Heart left ventricle (tissue), 16 donors: ENCODE results near the gene FIG4. TPM values are rescaled to one million over a fixed set of nuclear protein-coding genes. Genes with fewer than 3 reads are reported as not detected.

Experiments used
- ATAC-seq, 4 donors: fragments of 200-7000 bp; cut with Tn5 transposase; one replicate each; pipeline ENCODE4 v1.9.1; 2020 to 2022; ENCODE audit warnings: moderate library complexity in 4 of 4, mild to moderate bottlenecking in 3 of 4, moderate number of reproducible peaks in 1 of 4
- DNase-seq, 5 donors: peaks; one replicate each; pipeline ENCODE4 v3.0.0-alpha.2; 2020
- H3K27ac ChIP-seq, 12 donors: fragments of 200-600 bp; sonication (generic) in 4 of 12; one replicate each; pipeline versions ENCODE4 v1.5.0 to v1.8.0; 2016 to 2022; ENCODE audit warnings: mild to moderate bottlenecking in 2 of 12
- H3K27me3 ChIP-seq, 9 donors: fragments of 200-600 bp; sonication (generic) in 2 of 9; one replicate each; pipeline versions ENCODE4 v1.5.1 to v1.8.0; 2016 to 2022; ENCODE audit warnings: mild to moderate bottlenecking in 3 of 9
- H3K36me3 ChIP-seq, 9 donors: fragments of 200-600 bp; sonication (generic) in 2 of 9; one replicate each; pipeline versions ENCODE4 v1.5.0 to v1.8.0; 2018 to 2022; ENCODE audit warnings: mild to moderate bottlenecking in 2 of 9
- H3K4me1 ChIP-seq, 12 donors: fragments of 200-600 bp; sonication (generic) in 4 of 12; one replicate each; pipeline versions ENCODE4 v1.5.0 to v1.8.0; 2016 to 2022; ENCODE audit warnings: mild to moderate bottlenecking in 3 of 12
- H3K4me3 ChIP-seq, 12 donors: fragments of 200-600 bp; sonication (generic) in 4 of 12; one replicate each; pipeline versions ENCODE4 v1.5.0 to v1.8.0; 2017 to 2022; ENCODE audit warnings: mild to moderate bottlenecking in 9 of 12, moderate library complexity in 4 of 12
- H3K9me3 ChIP-seq, 12 donors: fragments of 200-600 bp; sonication (generic) in 4 of 12; one replicate each; pipeline versions ENCODE4 v1.5.0 to v1.8.0; 2016 to 2022; ENCODE audit warnings: mild to moderate bottlenecking in 1 of 12
- CTCF ChIP-seq, 12 donors: fragments of 200-600 bp; sonication (generic) in 4 of 12; IDR thresholded peaks; one replicate each; pipeline versions ENCODE4 v1.5.0 to v1.8.0; 2018 to 2022; ENCODE audit warnings: antibody characterized with exemption in 12 of 12, mild to moderate bottlenecking in 5 of 12
- POLR2A ChIP-seq, 2 donors: fragments of 450-650 bp; IDR thresholded peaks; one replicate each; pipeline ENCODE4 v1.6.1; 2017; ENCODE audit warnings: antibody characterized with exemption in 2 of 2, mild to moderate bottlenecking in 2 of 2, moderate library complexity in 2 of 2
- WGBS, 4 donors: extraction: QIAGEN DNeasy Blood & Tissue Kit in 2 of 4; methylation state at CpG; one replicate each; pipeline versions ENCODE4 v1.1.5 to v1.1.7; 2013 to 2018; 5-methylcytosine and 5-hydroxymethylcytosine counted together
- intact Hi-C, 10 donors: fragments of 100-400 bp; cut with DNase I; formaldehyde crosslinking; loops; one replicate each; pipeline versions ENCODE4 v1.11.1 to v1.14.2; 2022
- polyA plus RNA-seq, 2 donors: library from polyadenylated mRNA; stranded (reverse); fragments of 200-250 nt; gene quantifications; one replicate each; pipeline ENCODE4 v1.2.3, GENCODE V29; 2013
- total RNA-seq, 9 donors: library from RNA; depleted of rRNA in 2 of 9; stranded (reverse); fragments of >200 nt in 2 of 9; fragmentation: NEBNext Ultra II Directional in 3 of 9; extraction: Animal tissue kit (Norgen Biotek cat#: 25700) in 3 of 9; gene quantifications; one replicate each; pipeline versions ENCODE4 v1.1.0 to v1.2.4, GENCODE V29; 2016 to 2023
- donor health status: ischemic (EF 13 %, LVEDD 7.1; RV severe dilation, severe dysfunction).
- donor health status: healthy with polysubstance abuse.
- donor health status: DM: no; HTN: yes; CAD: no.
- donor health status: DM: no; HTN: no; CAD: no.
- donor health status: ischemic (EF 25% LVEDD 6.9; RV normal size, moderate dysfunction).
- donor health status: ischemic (EF 25% LVEDD 5.7; RV mildly dilated, moderate dysfunction).
- donor health status: healthy.
- donor health status: DM: yes; HTN: yes; CAD: no.
- donor health status: ischemic (EF 35%, LVEDD 5.7; RV mildly dilated, moderate dysfunction).
- donor health status: nonischemic (EF 11% LVEDD 7.7; RV severe dilation, severe dysfunction).
- donor health status: DM: yes; HTN: yes; CAD: no.
- donor health status: PGD.
- donor health status: ischemic (EF 29% LVEDD 5.4; RV normal size, mild dysfunction).
- donor health status: nonischemic (EF 23%, LVEDD 6.1; RV moderate dilation, normal function).

FIG4 gene
- total and polyA plus RNA-seq, 11 donors = 4.8 to 17.2 (median 10.2) TPM

- no peak overlapping the region for H3K4me3 ChIP-seq
- intact Hi-C loops = no loop called here
- H3K36me3 ChIP-seq = no peaks in the 10 kb centered on the region
- TF ChIP-seq POLR2A (IDR thresholded peaks at IDR 0.05) = no peak
- ATAC-seq (no peak), DNase-seq (no peak)
- no peaks in the 10 kb centered on the region for H3K27me3 ChIP-seq
- peaks cover 0 to 13% (median 0%) of the 10 kb centered on the region in 12 donors for H3K9me3 ChIP-seq
- H3K4me1 ChIP-seq = peaks cover 0 to 3% (median 0%) of the 10 kb centered on the region in 12 donors
- H3K27ac ChIP-seq = no peak overlapping the region
These were observed 170.8 kb downstream of the FIG4 start for GRCh38 chr6:109861946-109862345.

- DNase-seq (no peak), ATAC-seq (no peak)
- Histone ChIP-seq H3K4me3 (no peak overlapping the region), H3K4me1 (peaks cover 0 to 14% (median 8%) of the 10 kb centered on the region in 12 donors), H3K27ac (no peak overlapping the region), H3K36me3 (no peaks in the 10 kb centered on the region), H3K27me3 (no peaks in the 10 kb centered on the region), H3K9me3 (peaks cover 0 to 13% (median 0%) of the 10 kb centered on the region in 12 donors)
- intact Hi-C loops = no loop called here
- TF ChIP-seq CTCF (IDR thresholded peaks at IDR 0.05) = no peak
- TF ChIP-seq POLR2A (IDR thresholded peaks at IDR 0.05) = no peak
- WGBS, 4 donors = 88 to 96% (median 91%) methylated on average over 2 of the region's 2 CpGs
These were observed 173.0 kb downstream of the FIG4 start for GRCh38 chr6:109864050-109864449.

GRCh38 chr6:109865968-109866367, 174.9 kb downstream of the FIG4 start:
- H3K4me1 ChIP-seq = peaks cover 0 to 14% (median 8%) of the 10 kb centered on the region in 12 donors
- 54 to 75% (median 63%) methylated on average over 3 to 4 of the region's 4 CpGs for WGBS, 4 donors
- ATAC-seq = no peak
- no peaks in the 10 kb centered on the region for H3K27me3 ChIP-seq
- no peak overlapping the region for H3K27ac ChIP-seq
- no peak overlapping the region for H3K4me3 ChIP-seq
- no peak for DNase-seq
- TF ChIP-seq POLR2A (IDR thresholded peaks at IDR 0.05) = no peak
- no peak for TF ChIP-seq CTCF (IDR thresholded peaks at IDR 0.05)
- H3K36me3 ChIP-seq = no peaks in the 10 kb centered on the region
- H3K9me3 ChIP-seq = peaks cover 0 to 13% (median 0%) of the 10 kb centered on the region in 12 donors
- intact Hi-C loops = no loop called here

GRCh38 chr6:109867009-109867969, 176.2 kb downstream of the FIG4 start:
- 26 to 27% (median 27%) methylated on average over 7 of the region's 7 CpGs for WGBS, 4 donors
- peak in 2 of 4 donors; percentile 39 to 53 for ATAC-seq
- intact Hi-C loops = no loop called here
- H3K27me3 ChIP-seq = no peaks in the 10 kb centered on the region
- peak overlapping the region in 1 of 12 donors; percentile 39 for H3K27ac ChIP-seq
- no peaks in the 10 kb centered on the region for H3K36me3 ChIP-seq
- TF ChIP-seq CTCF (IDR thresholded peaks at IDR 0.05) (no peak), POLR2A (IDR thresholded peaks at IDR 0.05) (no peak)
- peaks cover 0 to 6% (median 0%) of the 10 kb centered on the region in 12 donors for H3K9me3 ChIP-seq
- DNase-seq = peak in 4 of 5 donors; percentile 31 to 57 (median 48)
- H3K4me1 ChIP-seq = peaks cover 0 to 14% (median 8%) of the 10 kb centered on the region in 12 donors
- no peak overlapping the region for H3K4me3 ChIP-seq
